ENCODE data around the gene IFNA5. TPM values are rescaled to one million over a fixed set of nuclear protein-coding genes. Genes with fewer than 3 reads are reported as not detected.

Gene IFNA5
- polyA plus RNA-seq (2012; ENCODE audit: missing spikeins) = not detected

GRCh38 chr9:21305213-21305612 is at the start of gene IFNA5:
TSS of gene IFNA5 (minus strand) at chr9:21305313. CDS start at chr9:21305256, 57 bp downstream.
- TF ChIP-seq TAF1 (IDR thresholded peaks at IDR 0.05; ENCODE audit: borderline replicate concordance, low read depth, low read length) (no peak), POLR2A (IDR thresholded peaks at IDR 0.05; ENCODE audit: low read depth, low read length) (no peak), POLR2AphosphoS5 (IDR thresholded peaks at IDR 0.05; ENCODE audit: low read depth, low read length) (no peak)
- DNase-seq (ENCODE audit: insufficient read length) (no peak), FAIRE-seq (no peak)

- TF ChIP-seq POLR2AphosphoS5 (IDR thresholded peaks at IDR 0.05; ENCODE audit: low read depth, low read length) = no peak
- TF ChIP-seq TAF1 (IDR thresholded peaks at IDR 0.05; ENCODE audit: borderline replicate concordance, low read depth, low read length) = no peak
- TF ChIP-seq POLR2A (IDR thresholded peaks at IDR 0.05; ENCODE audit: low read depth, low read length) = no peak
- FAIRE-seq (no peak), DNase-seq (ENCODE audit: insufficient read length) (no peak)
These were observed 45.7 kb upstream of the IFNA5 start, which contains the start of gene IFNA6 for GRCh38 chr9:21350787-21351186. TSS of gene IFNA6 (minus strand) at chr9:21350887. CDS start at chr9:21350887, 0 bp downstream.

- DNase-seq (ENCODE audit: insufficient read length) (no peak), FAIRE-seq (no peak)
These were observed 43.4 kb upstream of the IFNA5 start for GRCh38 chr9:21348430-21348970.

GRCh38 chr9:21340735-21341134 is 35.6 kb upstream of the IFNA5 start:
- DNase-seq (ENCODE audit: insufficient read length) (no peak), FAIRE-seq (no peak)
- TF ChIP-seq POLR2AphosphoS5 (IDR thresholded peaks at IDR 0.05; ENCODE audit: low read depth, low read length) = no peak

More at GRCh38 chr9:21348430-21348970, 43.4 kb upstream of the IFNA5 start:
- TF ChIP-seq POLR2AphosphoS5 (IDR thresholded peaks at IDR 0.05; ENCODE audit: low read depth, low read length) (no peak), POLR2A (IDR thresholded peaks at IDR 0.05; ENCODE audit: low read depth, low read length) (no peak), TAF1 (IDR thresholded peaks at IDR 0.05; ENCODE audit: borderline replicate concordance, low read depth, low read length) (no peak)

- TF ChIP-seq POLR2A (IDR thresholded peaks at IDR 0.05; ENCODE audit: low read depth, low read length) = no peak
- no peak for TF ChIP-seq TAF1 (IDR thresholded peaks at IDR 0.05; ENCODE audit: borderline replicate concordance, low read depth, low read length)
- TF ChIP-seq POLR2AphosphoS5 (IDR thresholded peaks at IDR 0.05; ENCODE audit: low read depth, low read length) = no peak
- DNase-seq (ENCODE audit: insufficient read length) = no peak
- no peak for FAIRE-seq
These were observed 31.3 kb upstream of the IFNA5 start for GRCh38 chr9:21336457-21336856.

- FAIRE-seq = peak; percentile 97
- DNase-seq (ENCODE audit: insufficient read length) = peak; percentile 80
- TF ChIP-seq TAF1 (IDR thresholded peaks at IDR 0.05; ENCODE audit: borderline replicate concordance, low read depth, low read length) (0 out of 2 replicates have a peak, but pooled peaks have one; percentile 29), POLR2AphosphoS5 (IDR thresholded peaks at IDR 0.05; ENCODE audit: low read depth, low read length) (peak; percentile 70), POLR2A (IDR thresholded peaks at IDR 0.05; ENCODE audit: low read depth, low read length) (peak; percentile 76; the same call in 1 of the 2 replicates)
These were observed 29.9 kb upstream of the IFNA5 start, which contains the start of gene KLHL9 for GRCh38 chr9:21334701-21335632. TSS of gene KLHL9 (minus strand) at chr9:21335404. CDS start at chr9:21334859, 545 bp downstream.

- FAIRE-seq = peak; percentile 70
- TF ChIP-seq POLR2AphosphoS5 (IDR thresholded peaks at IDR 0.05; ENCODE audit: low read depth, low read length) (no peak), POLR2A (IDR thresholded peaks at IDR 0.05; ENCODE audit: low read depth, low read length) (0 out of 2 replicates have a peak, but pooled peaks have one; percentile 38)
- no peak for DNase-seq (ENCODE audit: insufficient read length)
These were observed 28.1 kb upstream of the IFNA5 start for GRCh38 chr9:21333226-21333625.

GRCh38 chr9:21331676-21332402 is 26.7 kb upstream of the IFNA5 start:
- FAIRE-seq (peak; percentile 58), DNase-seq (ENCODE audit: insufficient read length) (no peak)

GRCh38 chr9:21326526-21327139 is 21.5 kb upstream of the IFNA5 start:
- DNase-seq (ENCODE audit: insufficient read length) = no peak
- peak; percentile 85 for FAIRE-seq
- no peak for TF ChIP-seq POLR2A (IDR thresholded peaks at IDR 0.05; ENCODE audit: low read depth, low read length)
- TF ChIP-seq POLR2AphosphoS5 (IDR thresholded peaks at IDR 0.05; ENCODE audit: low read depth, low read length) = no peak
- no peak for TF ChIP-seq TAF1 (IDR thresholded peaks at IDR 0.05; ENCODE audit: borderline replicate concordance, low read depth, low read length)

More at GRCh38 chr9:21331676-21332402, 26.7 kb upstream of the IFNA5 start:
- TF ChIP-seq POLR2A (IDR thresholded peaks at IDR 0.05; ENCODE audit: low read depth, low read length) = no peak
- TF ChIP-seq POLR2AphosphoS5 (IDR thresholded peaks at IDR 0.05; ENCODE audit: low read depth, low read length) = no peak

GRCh38 chr9:21324047-21324446 is 18.9 kb upstream of the IFNA5 start:
- FAIRE-seq (no peak), DNase-seq (ENCODE audit: insufficient read length) (no peak)
- no peak for TF ChIP-seq POLR2AphosphoS5 (IDR thresholded peaks at IDR 0.05; ENCODE audit: low read depth, low read length)
- TF ChIP-seq POLR2A (IDR thresholded peaks at IDR 0.05; ENCODE audit: low read depth, low read length) = no peak
- no peak for TF ChIP-seq TAF1 (IDR thresholded peaks at IDR 0.05; ENCODE audit: borderline replicate concordance, low read depth, low read length)

Data from GM12892 (cell line).